Measurements from ENCODE around the gene STPG1. TPM values are rescaled to one million over a fixed set of nuclear protein-coding genes. Genes with fewer than 3 reads are reported as not detected.

The STPG1 gene
- polyA plus RNA-seq, 2 of the 4 experiments (the other 2 are of a cell fraction), result 4.4 to 9.7 TPM

- 39% methylated on average over 11 of the region's 11 CpGs for WGBS (ENCODE audit: missing lambda C conversion rate)
- TF ChIP-seq RAD21 (conservative IDR thresholded peaks at IDR 0.05 in 1 of 2, IDR thresholded peaks at IDR 0.05 in 1 of 2), result 0 out of 5 replicates have a peak, but pooled peaks of 1 of the 2 experiments have one; percentile 13
- no peak for TF ChIP-seq HES2 (IDR thresholded peaks at IDR 0.05)
- TF ChIP-seq MAX (IDR thresholded peaks at IDR 0.05), result peak; percentile 53; the same call in 1 of the 2 replicates
- TF ChIP-seq POLR2A (IDR thresholded peaks at IDR 0.05; ENCODE audit: low read length), result no peak
- TF ChIP-seq CEBPB (IDR thresholded peaks at IDR 0.05), result peak in 1 of 2 experiments; percentile 68; a peak in 1 of 4 replicates
- no peak for TF ChIP-seq CBX2 (IDR thresholded peaks at IDR 0.05; ENCODE audit: borderline replicate concordance, low read depth)
- TF ChIP-seq POLR2AphosphoS2 (conservative IDR thresholded peaks at IDR 0.05; ENCODE audit: low read length), result no peak
- peak; percentile 72; the same call in 1 of the 2 replicates for TF ChIP-seq FOSL2 (IDR thresholded peaks at IDR 0.05)
- TF ChIP-seq FOSL2 (CRISPR knock-in tag; IDR thresholded peaks at IDR 0.05), result peak; percentile 85
- TF ChIP-seq BHLHE40 (IDR thresholded peaks at IDR 0.05; ENCODE audit: low read depth, low read length), result no peak
- TF ChIP-seq E2F6 (IDR thresholded peaks at IDR 0.05; ENCODE audit: borderline replicate concordance, low read depth), result no peak
- TF ChIP-seq RFX5 (IDR thresholded peaks at IDR 0.05), result no peak
- TF ChIP-seq ZNF302 (CRISPR knock-in tag; IDR thresholded peaks at IDR 0.05), result no peak
- 0 out of 5 replicates have a peak, but pooled peaks of 1 of the 2 experiments have one; percentile 23 for TF ChIP-seq JUN (IDR thresholded peaks at IDR 0.05)
- no peak for TF ChIP-seq EHF (CRISPR knock-in tag; IDR thresholded peaks at IDR 0.05)
- peak; percentile 42; the same call in 1 of the 2 replicates for TF ChIP-seq GATA3 (IDR thresholded peaks at IDR 0.05; ENCODE audit: borderline replicate concordance)
- TF ChIP-seq ZC3H11A (IDR thresholded peaks at IDR 0.05), result no peak
- TF ChIP-seq JUNB (IDR thresholded peaks at IDR 0.05), result peak; percentile 70
- Histone ChIP-seq H3K27ac (peak overlapping the region; percentile 71 to 86), H3K4me3 (no peak overlapping the region), H3K4me1 (peaks cover 40% of the 10 kb centered on the region), H3K9me3 (no peaks in the 10 kb centered on the region), H3K4me2 (peak overlapping the region; percentile 65)
- ChIA-PET CTCF (interaction anchor here (0.6 to 6.6 kb wide), 5 partner anchors 27 to 166 kb away, joined by 3 to 44 read pairs (median 13); no protein-coding TSS in a partner anchor), POLR2A (no interaction called here)
- ATAC-seq (peak; percentile 83 to 90), DNase-seq (ENCODE audit: low read depth in 1 of 2, low spot score in 1 of 2) (peak; percentile 83 to 85), FAIRE-seq (no peak)
Measured at GRCh38 chr1:24364975-24365678, 48.5 kb downstream of the STPG1 start.

- FAIRE-seq (no peak), DNase-seq (ENCODE audit: low read depth in 1 of 2, low spot score in 1 of 2) (no peak), ATAC-seq (peak in 1 of 2 experiments; percentile 29; a peak in 3 of 6 replicates)
- Histone ChIP-seq H3K4me2 (peak overlapping the region; percentile 65), H3K9me3 (no peaks in the 10 kb centered on the region), H3K4me1 (peaks cover 40% of the 10 kb centered on the region), H3K4me3 (no peak overlapping the region), H3K27ac (peak overlapping the region; percentile 71 to 86)
- TF ChIP-seq REST (IDR thresholded peaks at IDR 0.05) (no peak), HEYL (CRISPR knock-in tag; IDR thresholded peaks at IDR 0.05) (no peak), ZC3H11A (IDR thresholded peaks at IDR 0.05) (no peak), MAX (IDR thresholded peaks at IDR 0.05) (no peak), ESRRA (IDR thresholded peaks at IDR 0.05; ENCODE audit: borderline replicate concordance, low read length) (no peak), SREBF2 (IDR thresholded peaks at IDR 0.05) (no peak)
- 7% methylated on average over 2 of the region's 2 CpGs for WGBS (ENCODE audit: missing lambda C conversion rate)
- ChIA-PET CTCF (interaction anchor here (2.6 to 6.6 kb wide), 3 partner anchors 28 to 165 kb away, joined by 13 to 44 read pairs (median 28); no protein-coding TSS in a partner anchor), POLR2A (no interaction called here)
Measured at GRCh38 chr1:24364605-24364974, 49.0 kb downstream of the STPG1 start.

Data from A549 (cell line).